Measurements from ENCODE around the gene MRPL28.
"Not testable (repeated sequence)": the region's sequence is repeated elsewhere in the genome, so short reads cannot be mapped to it uniquely, and the experiment has no call there.

The MRPL28 gene

GRCh38 chr16:398561-399339 is 28.4 kb upstream of the MRPL28 start:
- in situ Hi-C loops (cut with MboI; ENCODE audit: low sequenced_read_pairs) = no loop called here
- DNase-seq (ENCODE audit: low spot score in 2 of 2) = peak in 1 of 2 experiments; percentile 38
- H3K4me1 ChIP-seq = peaks cover 15% of the 10 kb centered on the region
- H3K36me3 ChIP-seq (replicated peaks) = peaks cover 29% of the 10 kb centered on the region
- H3K9me3 ChIP-seq = no peaks in the 10 kb centered on the region
- no peak overlapping the region for H3K4me3 ChIP-seq
- no peaks in the 10 kb centered on the region for H3K27me3 ChIP-seq (ENCODE audit: low read depth)

GRCh38 chr16:397736-398332 is 27.5 kb upstream of the MRPL28 start:
- Histone ChIP-seq H3K36me3 (replicated peaks) (peaks cover 29% of the 10 kb centered on the region), H3K9me3 (no peaks in the 10 kb centered on the region), H3K4me3 (peak overlapping the region; percentile 16), H3K4me1 (peaks cover 14% of the 10 kb centered on the region), H3K27me3 (ENCODE audit: low read depth) (no peaks in the 10 kb centered on the region)
- in situ Hi-C loops (cut with MboI; ENCODE audit: low sequenced_read_pairs) = no loop called here
- DNase-seq (ENCODE audit: low spot score in 2 of 2) = peak; percentile 33 to 84

- Histone ChIP-seq H3K27me3 (ENCODE audit: low read depth) (no peaks in the 10 kb centered on the region), H3K4me3 (peak within 1 kb of the TSS; percentile 41), H3K4me1 (peaks cover 12% of the 10 kb centered on the region), H3K36me3 (replicated peaks) (peaks cover 29% of the 10 kb centered on the region), H3K9me3 (0 out of 2 replicates have a peak, but pooled peaks cover under 1% of the 10 kb centered on the region)
- peak in 1 of 2 experiments; percentile 69 for DNase-seq (ENCODE audit: low spot score in 2 of 2)
- in situ Hi-C loops (cut with MboI; ENCODE audit: low sequenced_read_pairs) = no loop called here
Observed at GRCh38 chr16:397135-397661, 26.9 kb upstream of the MRPL28 start, which contains the start of gene NME4. NME4 (plus strand) TSS chr16:397199; CDS start chr16:397223, 24 bp downstream.

GRCh38 chr16:396605-397004 is 26.3 kb upstream of the MRPL28 start:
- Histone ChIP-seq H3K4me1 (peaks cover 12% of the 10 kb centered on the region), H3K36me3 (replicated peaks) (peaks cover 29% of the 10 kb centered on the region), H3K4me3 (peak overlapping the region; percentile 34), H3K9me3 (peaks cover 4% of the 10 kb centered on the region; the same call in 1 of the 2 replicates), H3K27me3 (ENCODE audit: low read depth) (no peaks in the 10 kb centered on the region)
- peak; percentile 57 to 84 for DNase-seq (ENCODE audit: low spot score in 2 of 2)
- in situ Hi-C loops (cut with MboI; ENCODE audit: low sequenced_read_pairs) = no loop called here

GRCh38 chr16:396199-396598 is 25.9 kb upstream of the MRPL28 start:
- no peaks in the 10 kb centered on the region for H3K27me3 ChIP-seq (ENCODE audit: low read depth)
- H3K4me3 ChIP-seq = peak overlapping the region; percentile 34
- peaks cover 12% of the 10 kb centered on the region for H3K4me1 ChIP-seq
- no peak for DNase-seq (ENCODE audit: low spot score in 2 of 2)
- peaks cover 4% of the 10 kb centered on the region; the same call in 1 of the 2 replicates for H3K9me3 ChIP-seq
- peaks cover 27% of the 10 kb centered on the region for H3K36me3 ChIP-seq (replicated peaks)
- in situ Hi-C loops (cut with MboI; ENCODE audit: low sequenced_read_pairs) = no loop called here

GRCh38 chr16:392450-393030 is 22.2 kb upstream of the MRPL28 start:
- DNase-seq (ENCODE audit: low spot score in 2 of 2) = no peak
- no peak overlapping the region for H3K4me3 ChIP-seq
- H3K9me3 ChIP-seq = peaks cover 4% of the 10 kb centered on the region; the same call in 1 of the 2 replicates
- H3K4me1 ChIP-seq = peaks cover 15% of the 10 kb centered on the region
- H3K27me3 ChIP-seq (ENCODE audit: low read depth) = no peaks in the 10 kb centered on the region
- H3K36me3 ChIP-seq (replicated peaks) = no peaks in the 10 kb centered on the region
- in situ Hi-C loops (cut with MboI; ENCODE audit: low sequenced_read_pairs) = no loop called here

GRCh38 chr16:391885-392335 is 21.6 kb upstream of the MRPL28 start:
- in situ Hi-C loops (cut with MboI; ENCODE audit: low sequenced_read_pairs) = no loop called here
- no peaks in the 10 kb centered on the region for H3K27me3 ChIP-seq (ENCODE audit: low read depth)
- peak; percentile 29 to 83 for DNase-seq (ENCODE audit: low spot score in 2 of 2)
- H3K4me1 ChIP-seq = peaks cover 15% of the 10 kb centered on the region
- peaks cover 4% of the 10 kb centered on the region; the same call in 1 of the 2 replicates for H3K9me3 ChIP-seq
- no peaks in the 10 kb centered on the region for H3K36me3 ChIP-seq (replicated peaks)
- no peak overlapping the region for H3K4me3 ChIP-seq

- H3K9me3 ChIP-seq = peaks cover 4% of the 10 kb centered on the region; the same call in 1 of the 2 replicates
- no peaks in the 10 kb centered on the region for H3K36me3 ChIP-seq (replicated peaks)
- H3K4me1 ChIP-seq = peaks cover 4% of the 10 kb centered on the region; the same call in 1 of the 2 replicates
- no peak for DNase-seq (ENCODE audit: low spot score in 2 of 2)
- H3K4me3 ChIP-seq = no peak overlapping the region
- H3K27me3 ChIP-seq (ENCODE audit: low read depth) = no peaks in the 10 kb centered on the region
- in situ Hi-C loops (cut with MboI; ENCODE audit: low sequenced_read_pairs) = no loop called here
Observed at GRCh38 chr16:389352-389751, 19.0 kb upstream of the MRPL28 start.

- H3K4me1 ChIP-seq; H3K36me3 ChIP-seq (replicated peaks); H3K9me3 ChIP-seq; DNase-seq (ENCODE audit: low spot score in 2 of 2); in situ Hi-C loops (cut with MboI; ENCODE audit: low sequenced_read_pairs); H3K27me3 ChIP-seq (ENCODE audit: low read depth); H3K4me3 ChIP-seq: not testable (repeated sequence)
Observed at GRCh38 chr16:387761-388666, 17.7 kb upstream of the MRPL28 start.

GRCh38 chr16:386641-387156 is 16.4 kb upstream of the MRPL28 start:
- H3K9me3 ChIP-seq = no peaks in the 10 kb centered on the region
- no peaks in the 10 kb centered on the region for H3K27me3 ChIP-seq (ENCODE audit: low read depth)
- peaks cover 4% of the 10 kb centered on the region; the same call in 1 of the 2 replicates for H3K4me1 ChIP-seq
- in situ Hi-C loops (cut with MboI; ENCODE audit: low sequenced_read_pairs) = no loop called here
- no peaks in the 10 kb centered on the region for H3K36me3 ChIP-seq (replicated peaks)
- DNase-seq (ENCODE audit: low spot score in 2 of 2) = no peak
- no peak overlapping the region for H3K4me3 ChIP-seq

- Histone ChIP-seq H3K9me3 (no peaks in the 10 kb centered on the region), H3K4me3 (peak overlapping the region; percentile 50; the same call in 1 of the 2 replicates), H3K4me1 (no peaks in the 10 kb centered on the region; the same call in 1 of the 2 replicates), H3K27me3 (ENCODE audit: low read depth) (no peaks in the 10 kb centered on the region), H3K36me3 (replicated peaks) (no peaks in the 10 kb centered on the region)
- DNase-seq (ENCODE audit: low spot score in 2 of 2) = no peak
- in situ Hi-C loops (cut with MboI; ENCODE audit: low sequenced_read_pairs) = no loop called here
Observed at GRCh38 chr16:383326-384051, 13.2 kb upstream of the MRPL28 start.
